Naive thymus-derived CD4-positive, alpha-beta T cell (primary cell): ENCODE measurements around the gene SRPK2. TPM values are rescaled to one million over a fixed set of nuclear protein-coding genes. Genes with fewer than 3 reads are reported as not detected.

Experiments used
- ATAC-seq: fragments of 150-1000 bp; cut with Tn5 transposase; 2 replicates; pipeline ENCODE4 v1.10.0; 2021; ENCODE audit warnings: mild to moderate bottlenecking, moderate library complexity
- CTCF ChIA-PET: fragments of 350-600 bp; sonication (Branson Sonifier 250); formaldehyde crosslinking; loops from one replicate; lab custom pipeline; 2021; ENCODE audit warnings: antibody characterized with exemption; lab: Charles Lee
- POLR2A ChIA-PET: fragments of 350-600 bp; sonication (Branson Sonifier 250); formaldehyde crosslinking; loops from one replicate; lab custom pipeline; 2021; ENCODE audit warnings: antibody characterized with exemption, inconsistent platforms; lab: Charles Lee
- DNase-seq, 9 donors: peaks; one replicate each; pipeline versions ENCODE4 v3.0.0 to v3.0.0-alpha.2; 2020 to 2022; ENCODE audit warnings: mixed read lengths in 1 of 9
- H3K27ac ChIP-seq: one replicate; pipeline ENCODE4 v1.7.0; 2013; ENCODE audit warnings: mild to moderate bottlenecking, low read depth, low read length, moderate library complexity
- H3K27me3 ChIP-seq, 2 donors: one replicate each; pipeline ENCODE4 v1.7.0; 2013; ENCODE audit warnings: low read length in 2 of 2, mild to moderate bottlenecking in 2 of 2, moderate library complexity in 2 of 2; ENCODE audit not compliant: control insufficient read depth in 2 of 2, insufficient read depth in 2 of 2
- H3K36me3 ChIP-seq, 3 experiments: 1 replicate in 2 of 3; 2 replicates in 1 of 3; pipeline ENCODE4 v1.7.0; 2013; ENCODE audit warnings: low read length in 3 of 3, mild to moderate bottlenecking in 3 of 3, moderate library complexity in 1 of 3; ENCODE audit not compliant: insufficient read depth in 3 of 3, control insufficient read depth in 2 of 3
- H3K4me1 ChIP-seq, 2 donors: one replicate each; pipeline ENCODE4 v1.7.0; 2013; ENCODE audit warnings: low read length in 2 of 2, mild to moderate bottlenecking in 2 of 2, moderate library complexity in 1 of 2; ENCODE audit not compliant: control insufficient read depth in 2 of 2, insufficient read depth in 2 of 2
- H3K4me3 ChIP-seq: 2 replicates; pipeline ENCODE4 v1.7.0; 2013; ENCODE audit warnings: mild to moderate bottlenecking, low read length
- H3K9me3 ChIP-seq, 3 experiments: 1 replicate in 2 of 3; 2 replicates in 1 of 3; pipeline ENCODE4 v1.7.0; 2013; ENCODE audit warnings: low read length in 3 of 3; ENCODE audit not compliant: control insufficient read depth in 2 of 3
- H3K27ac Mint-ChIP-seq, 9 donors: one replicate each; pipeline ENCODE4 v1.8.0; 2020 to 2022; ENCODE audit warnings: mixed read lengths in 9 of 9, mild to moderate bottlenecking in 8 of 9, moderate library complexity in 5 of 9, inconsistent platforms in 2 of 9
- H3K27me3 Mint-ChIP-seq, 5 donors: one replicate each; pipeline ENCODE4 v1.8.0; 2021 to 2022; ENCODE audit warnings: mixed read lengths in 5 of 5, mild to moderate bottlenecking in 1 of 5
- H3K36me3 Mint-ChIP-seq, 5 donors: one replicate each; pipeline ENCODE4 v1.8.0; 2020 to 2022; ENCODE audit warnings: mixed read lengths in 5 of 5, mild to moderate bottlenecking in 3 of 5, inconsistent platforms in 1 of 5
- H3K4me1 Mint-ChIP-seq, 7 donors: one replicate each; pipeline ENCODE4 v1.8.0; 2020 to 2022; ENCODE audit warnings: mixed read lengths in 7 of 7, mild to moderate bottlenecking in 3 of 7, inconsistent platforms in 1 of 7
- H3K4me3 Mint-ChIP-seq, 10 donors: one replicate each; pipeline ENCODE4 v1.8.0; 2020 to 2022; ENCODE audit warnings: mild to moderate bottlenecking in 10 of 10, mixed read lengths in 10 of 10, moderate library complexity in 6 of 10, inconsistent platforms in 2 of 10
- H3K9me3 Mint-ChIP-seq, 11 donors: one replicate each; pipeline ENCODE4 v1.8.0; 2020 to 2022; ENCODE audit warnings: mixed read lengths in 11 of 11, mild to moderate bottlenecking in 4 of 11, inconsistent platforms in 1 of 11, moderate library complexity in 1 of 11
- intact Hi-C, 2 donors: fragments of 100-400 bp; cut with micrococcal nuclease; formaldehyde crosslinking; loops; one replicate each; pipeline ENCODE4 v1.15.1; 2023
- polyA plus RNA-seq, 2 donors: library from polyadenylated mRNA; unstranded; fragments of 300-500 nt; fragmentation: Illumina TruSeq; gene quantifications; one replicate each; pipeline ENCODE4 v1.2.3, GENCODE V29; 2021
- total RNA-seq, 6 experiments: library from RNA in 5 of 6; stranded (reverse) in 5 of 6; gene quantifications; 1 replicate in 5 of 6; 2 replicates in 1 of 6; pipeline ENCODE4 v1.2.3 and lab custom pipeline; 2021 to 2026

The SRPK2 gene
- total and polyA plus RNA-seq, 7 experiments from 2014 or later = 40.2 to 56.7 (median 46.8) TPM

DNA sequence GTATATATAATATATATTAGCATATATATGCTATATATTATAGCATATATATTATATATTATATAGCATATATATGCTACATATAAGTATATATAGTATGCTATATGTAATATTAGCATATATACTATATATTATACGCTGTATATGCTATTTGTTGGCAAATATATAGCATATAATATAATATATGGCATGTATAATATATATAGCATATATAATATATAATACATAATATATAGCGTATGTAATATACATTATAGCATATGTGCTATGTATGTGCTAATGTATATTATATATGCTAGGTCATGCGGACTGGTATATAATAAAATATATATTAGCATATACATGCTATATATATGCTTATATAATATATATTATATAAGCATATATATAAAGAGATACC is 301.9 kb downstream of the SRPK2 start:
- CTCF ChIA-PET = interaction anchor here (0.9 kb wide), 1 partner anchor 18 kb away, joined by 3 read pairs; no protein-coding TSS in a partner anchor
- intact Hi-C loops = no loop called here
- no peaks in the 10 kb centered on the region for H3K27me3 ChIP-seq
- no peaks in the 10 kb centered on the region for H3K4me1 ChIP-seq
- H3K36me3 Mint-ChIP-seq = peaks cover 8 to 38% (median 28%) of the 10 kb centered on the region in 5 donors
- no peak overlapping the region for H3K27ac Mint-ChIP-seq
- H3K4me3 Mint-ChIP-seq = no peak overlapping the region
- DNase-seq (no peak), ATAC-seq (no peak)
- POLR2A ChIA-PET = interaction anchor here (0.6 kb wide), 2 partner anchors 54 to 936 kb away, joined by 3 read pairs; no protein-coding TSS in a partner anchor
- H3K9me3 Mint-ChIP-seq = no peaks in the 10 kb centered on the region
- no peak overlapping the region for H3K4me3 ChIP-seq
- H3K27ac ChIP-seq = no peak overlapping the region
- H3K9me3 ChIP-seq = no peaks in the 10 kb centered on the region
- no peaks in the 10 kb centered on the region for H3K27me3 Mint-ChIP-seq
- peaks cover 7 to 36% (median 27%) of the 10 kb centered on the region in 7 donors for H3K4me1 Mint-ChIP-seq
- H3K36me3 ChIP-seq = peaks cover 17 to 44% (median 32%) of the 10 kb centered on the region in 3 experiments

DNA sequence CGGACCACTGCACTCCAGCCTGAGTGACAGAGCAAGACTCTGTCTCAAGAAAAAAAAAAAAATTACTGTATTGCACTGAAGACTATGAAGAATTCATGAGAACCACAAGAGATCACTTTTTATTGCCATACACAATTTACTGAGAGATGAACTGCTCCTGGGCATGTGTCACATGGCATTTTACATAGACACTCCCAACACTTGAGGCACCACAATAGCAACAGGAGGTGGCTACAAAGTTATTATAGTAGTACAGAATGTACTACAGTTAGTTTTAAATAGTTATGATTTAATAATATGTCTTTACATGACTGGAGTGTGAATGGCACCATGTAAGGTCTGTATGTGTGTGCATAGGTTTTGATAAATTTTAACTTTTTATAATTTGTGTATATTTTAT is 304.1 kb downstream of the SRPK2 start:
- Mint-ChIP-seq H3K9me3 (no peaks in the 10 kb centered on the region), H3K27me3 (no peaks in the 10 kb centered on the region), H3K27ac (peak overlapping the region in 3 of 9 donors; percentile 42 to 52 (median 46)), H3K36me3 (peaks cover 4 to 37% (median 22%) of the 10 kb centered on the region in 5 donors), H3K4me3 (no peak overlapping the region), H3K4me1 (peaks cover 5 to 29% (median 20%) of the 10 kb centered on the region in 7 donors)
- intact Hi-C loops = no loop called here
- CTCF ChIA-PET = interaction anchor here (0.7 kb wide), 1 partner anchor 74 kb away, joined by 3 read pairs; no protein-coding TSS in a partner anchor
- Histone ChIP-seq H3K9me3 (no peaks in the 10 kb centered on the region), H3K4me3 (no peak overlapping the region), H3K4me1 (no peaks in the 10 kb centered on the region), H3K36me3 (peaks cover 7 to 45% (median 33%) of the 10 kb centered on the region in 3 experiments), H3K27me3 (no peaks in the 10 kb centered on the region), H3K27ac (no peak overlapping the region)
- no peak for DNase-seq
- POLR2A ChIA-PET = interaction anchor here (0.7 kb wide), 1 partner anchor 13 kb away, joined by 3 read pairs; no protein-coding TSS in a partner anchor
- ATAC-seq = no peak

DNA sequence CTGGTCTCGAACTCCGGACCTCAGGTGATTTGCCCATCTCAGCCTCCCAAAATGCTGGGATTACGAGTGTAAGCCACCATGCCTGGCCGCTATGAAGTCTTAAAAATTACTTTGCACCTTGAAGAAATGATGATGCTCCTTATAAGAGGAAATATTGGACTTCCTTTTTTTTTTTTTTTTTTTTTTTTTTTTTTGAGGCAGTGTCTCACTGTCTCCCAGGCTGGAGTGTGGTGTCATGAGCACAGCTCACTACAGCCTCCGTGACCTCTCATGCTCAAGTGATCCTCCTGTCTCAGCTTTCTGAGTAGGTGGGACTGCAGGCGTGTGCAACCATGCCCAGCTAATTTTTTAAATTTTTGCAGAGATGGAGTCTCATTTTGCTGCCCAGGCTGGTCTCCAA is 309.4 kb downstream of the SRPK2 start:
- H3K9me3 Mint-ChIP-seq = no peaks in the 10 kb centered on the region
- H3K27ac Mint-ChIP-seq = peak overlapping the region in 2 of 9 donors; percentile 25 to 40
- no peaks in the 10 kb centered on the region for H3K27me3 Mint-ChIP-seq
- no peaks in the 10 kb centered on the region for H3K9me3 ChIP-seq
- ChIA-PET CTCF (interaction anchor here (0.6 kb wide), 2 partner anchors 359 to 426 kb away, joined by 3 to 4 read pairs; no protein-coding TSS in a partner anchor), POLR2A (no interaction called here)
- H3K36me3 Mint-ChIP-seq = peaks cover 8 to 48% (median 45%) of the 10 kb centered on the region in 5 donors
- no peaks in the 10 kb centered on the region for H3K27me3 ChIP-seq
- DNase-seq = no peak
- peaks cover 20 to 80% (median 52%) of the 10 kb centered on the region in 3 experiments for H3K36me3 ChIP-seq
- H3K4me3 Mint-ChIP-seq = no peak overlapping the region
- peaks cover 0 to 36% (median 10%) of the 10 kb centered on the region in 7 donors for H3K4me1 Mint-ChIP-seq
- intact Hi-C loops = loop anchor here (2.0 to 5.0 kb wide), 2 partner anchors 35 to 258 kb away; no protein-coding TSS in a partner anchor
- ATAC-seq = peak; percentile 31
- H3K4me1 ChIP-seq = no peaks in the 10 kb centered on the region
- no peak overlapping the region for H3K27ac ChIP-seq
- no peak overlapping the region for H3K4me3 ChIP-seq

DNA sequence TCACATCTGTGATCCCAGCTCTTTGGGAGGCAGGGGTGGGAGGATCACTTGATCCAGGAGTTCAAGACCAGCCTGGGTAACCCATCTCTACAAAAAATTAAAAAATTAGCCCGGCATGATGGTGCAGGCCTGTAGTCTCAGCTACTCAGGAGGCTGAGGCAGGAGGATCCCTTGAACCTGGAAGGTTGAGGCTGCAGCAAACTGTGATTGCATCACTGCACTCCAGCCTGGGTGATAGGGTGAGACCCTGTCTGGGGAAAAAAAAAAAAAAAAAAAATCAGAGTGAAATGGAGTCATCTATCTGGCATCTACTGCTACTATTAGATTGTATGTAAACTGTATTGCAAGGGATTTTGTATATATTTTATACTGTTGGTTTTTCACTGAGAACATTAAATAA is 315.6 kb downstream of the SRPK2 start:
- no peak overlapping the region for H3K4me3 ChIP-seq
- no peaks in the 10 kb centered on the region for H3K27me3 Mint-ChIP-seq
- no peaks in the 10 kb centered on the region for H3K9me3 Mint-ChIP-seq
- no peaks in the 10 kb centered on the region for H3K27me3 ChIP-seq
- DNase-seq (no peak), ATAC-seq (no peak)
- no peak overlapping the region for H3K27ac ChIP-seq
- intact Hi-C loops = loop anchor here in 1 of 2 donors (5.0 kb wide), 1 partner anchor 151 kb away; no protein-coding TSS in a partner anchor
- H3K4me3 Mint-ChIP-seq = no peak overlapping the region
- POLR2A ChIA-PET = interaction anchor here (1.0 kb wide), 1 partner anchor 130 kb away, joined by 4 read pairs; no protein-coding TSS in a partner anchor
- peak overlapping the region in 4 of 9 donors; percentile 8 to 79 (median 29) for H3K27ac Mint-ChIP-seq
- H3K36me3 Mint-ChIP-seq = peaks cover 8 to 43% (median 38%) of the 10 kb centered on the region in 5 donors
- H3K9me3 ChIP-seq = no peaks in the 10 kb centered on the region
- peaks cover 20 to 80% (median 65%) of the 10 kb centered on the region in 3 experiments for H3K36me3 ChIP-seq
- CTCF ChIA-PET = no interaction called here
- H3K4me1 Mint-ChIP-seq = peaks cover 0 to 29% (median 7%) of the 10 kb centered on the region in 7 donors
- no peaks in the 10 kb centered on the region for H3K4me1 ChIP-seq

DNA sequence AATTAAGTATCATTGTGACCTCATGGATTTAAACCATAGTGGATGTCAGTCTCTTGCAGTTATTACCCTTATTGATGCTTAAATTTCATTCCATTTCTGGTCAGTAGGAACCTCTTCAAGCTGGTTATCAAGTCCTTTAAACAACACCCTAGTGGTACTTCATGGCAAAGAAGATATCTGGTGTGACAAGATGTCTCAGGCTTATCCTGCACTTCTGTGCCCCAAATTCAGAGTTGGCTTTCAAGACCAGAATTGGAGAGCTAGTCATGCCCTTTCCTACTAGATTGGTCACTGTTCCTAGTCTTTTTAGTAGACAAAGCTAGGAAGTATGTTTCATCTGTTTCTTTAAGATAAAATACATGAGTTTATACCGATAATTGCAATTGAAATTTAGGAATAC is 319.8 kb downstream of the SRPK2 start:
- Mint-ChIP-seq H3K36me3 (peaks cover 4 to 33% (median 7%) of the 10 kb centered on the region in 5 donors), H3K27ac (peak overlapping the region in 2 of 9 donors; percentile 41 to 55), H3K4me3 (no peak overlapping the region), H3K4me1 (peaks cover 6 to 33% (median 14%) of the 10 kb centered on the region in 7 donors), H3K27me3 (no peaks in the 10 kb centered on the region), H3K9me3 (no peaks in the 10 kb centered on the region)
- H3K4me1 ChIP-seq = peaks cover 0 to 4% of the 10 kb centered on the region in 2 donors
- H3K9me3 ChIP-seq = no peaks in the 10 kb centered on the region
- H3K36me3 ChIP-seq = peaks cover 13 to 57% (median 41%) of the 10 kb centered on the region in 3 experiments
- H3K4me3 ChIP-seq = no peak overlapping the region
- intact Hi-C loops = loop anchor here in 1 of 2 donors (1.0 kb wide), 1 partner anchor 8 kb away; no protein-coding TSS in a partner anchor
- no peaks in the 10 kb centered on the region for H3K27me3 ChIP-seq
- DNase-seq (no peak), ATAC-seq (no peak)
- no peak overlapping the region for H3K27ac ChIP-seq
- CTCF ChIA-PET = interaction anchor here (0.9 to 1.3 kb wide), 3 partner anchors 18 to 88 kb away, joined by 3 to 7 read pairs (median 3); no protein-coding TSS in a partner anchor
- POLR2A ChIA-PET = interaction anchor here (1.1 to 1.5 kb wide), 2 partner anchors 56 to 83 kb away, joined by 3 read pairs; no protein-coding TSS in a partner anchor

DNA sequence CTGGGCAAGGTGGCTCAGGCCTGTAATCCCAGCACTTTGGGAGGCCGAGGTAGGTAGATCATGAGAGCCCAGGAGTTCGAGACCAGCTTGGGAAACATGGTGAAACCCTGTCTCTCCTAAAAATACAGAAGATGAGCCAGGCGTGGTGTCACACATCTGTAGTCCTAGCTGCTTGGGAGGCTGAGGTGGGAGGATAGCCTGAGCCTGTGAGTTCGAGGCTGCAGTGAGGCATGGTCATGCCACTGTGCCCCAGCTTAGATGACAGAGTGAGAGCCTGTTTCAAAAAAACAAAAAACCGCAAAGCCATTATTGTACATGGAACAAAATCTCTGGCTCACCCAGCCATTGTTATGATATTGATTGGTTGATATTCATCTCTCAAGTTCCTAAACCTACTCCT is 321.0 kb downstream of the SRPK2 start:
- DNase-seq (no peak), ATAC-seq (no peak)
- Mint-ChIP-seq H3K4me3 (no peak overlapping the region), H3K27me3 (no peaks in the 10 kb centered on the region), H3K27ac (peak overlapping the region in 5 of 9 donors; percentile 13 to 56 (median 15)), H3K9me3 (no peaks in the 10 kb centered on the region), H3K4me1 (peaks cover 14 to 45% (median 21%) of the 10 kb centered on the region in 7 donors), H3K36me3 (peaks cover 4 to 34% (median 8%) of the 10 kb centered on the region in 5 donors)
- Histone ChIP-seq H3K4me3 (no peak overlapping the region), H3K4me1 (peaks cover 0 to 6% of the 10 kb centered on the region in 2 donors), H3K27me3 (no peaks in the 10 kb centered on the region), H3K27ac (no peak overlapping the region), H3K36me3 (peaks cover 13 to 57% (median 43%) of the 10 kb centered on the region in 3 experiments), H3K9me3 (no peaks in the 10 kb centered on the region)
- intact Hi-C loops = no loop called here
- ChIA-PET POLR2A (interaction anchor here (0.6 to 1.5 kb wide), 4 partner anchors 53 to 1980 kb away, joined by 3 to 5 read pairs (median 4); no protein-coding TSS in a partner anchor), CTCF (interaction anchor here (1.3 kb wide), 1 partner anchor 87 kb away, joined by 7 read pairs; no protein-coding TSS in a partner anchor)
